ENCODE data around the gene ADPRM.

- TF ChIP-seq CTCF (IDR thresholded peaks at IDR 0.05) (no peak), POLR2A (IDR thresholded peaks at IDR 0.05) (no peak)
Observed at GRCh38 chr17:10758062-10758461, 60.7 kb downstream of the ADPRM start.

Data from right lobe of liver (tissue), 4 donors.